ENCODE measurements around the gene PHPT1.

DNA sequence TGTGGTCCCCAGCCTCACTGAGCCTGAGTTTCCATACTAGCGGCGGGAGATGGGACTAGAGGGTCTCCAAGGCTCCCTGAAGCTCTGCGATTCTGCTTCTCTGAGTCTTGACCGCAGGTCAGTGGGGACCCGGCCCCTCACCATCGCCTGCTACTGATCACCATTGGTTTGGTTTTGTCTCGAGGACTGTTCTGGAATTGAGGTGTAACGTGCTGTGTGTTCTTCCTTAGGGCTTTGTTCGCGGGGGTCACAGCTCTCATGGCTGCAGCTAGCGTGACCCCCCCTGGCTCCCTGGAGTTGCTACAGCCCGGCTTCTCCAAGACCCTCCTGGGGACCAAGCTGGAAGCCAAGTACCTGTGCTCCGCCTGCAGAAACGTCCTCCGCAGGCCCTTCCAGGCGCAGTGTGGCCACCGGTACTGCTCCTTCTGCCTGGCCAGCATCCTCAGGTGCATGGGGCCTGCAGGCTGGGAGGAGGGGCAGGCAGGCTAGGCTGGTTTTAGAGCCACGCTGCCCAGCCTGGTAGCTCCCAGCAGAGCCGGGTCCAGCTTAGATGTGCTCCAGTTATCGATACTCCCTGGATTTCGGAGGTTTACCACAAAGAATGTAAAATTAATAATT, 49.4 kb downstream of the PHPT1 start:
- TF ChIP-seq CTCF (IDR thresholded peaks at IDR 0.05) (no peak), EP300 (IDR thresholded peaks at IDR 0.05) (no peak), POLR2A (IDR thresholded peaks at IDR 0.05) (no peak), POLR2AphosphoS5 (IDR thresholded peaks at IDR 0.05) (no peak)

All from sigmoid colon (tissue), 4 donors.